IMR-90 (cell line): ENCODE results near the gene NTN4. TPM values are rescaled to one million over a fixed set of nuclear protein-coding genes. Genes with fewer than 3 reads are reported as not detected.

Experiments used
- ATAC-seq: fragments of 200-7000 bp; cut with Tn5 transposase; 2 replicates; pipeline ENCODE4 v1.9.1; 2020; ENCODE audit warnings: low read depth, mild to moderate bottlenecking, moderate library complexity
- BruUV-seq: library from RNA; stranded (reverse); fragments of 400-500 nt; replicated peaks from 2 replicates; lab custom pipeline; 2021; lab: Mats Ljungman, UMichigan
- CTCF ChIA-PET: fragments of 300-600 bp; formaldehyde crosslinking; extraction: SDS; loops from one replicate; lab custom pipeline; 2021; ENCODE audit warnings: antibody characterized with exemption; lab: Yijun Ruan, JAX
- POLR2A ChIA-PET: fragments of 300-600 bp; sonication (Branson Sonifier 250); formaldehyde crosslinking; loops from one replicate; lab custom pipeline; 2022; ENCODE audit warnings: antibody characterized with exemption; ENCODE audit not compliant: unreplicated experiment; lab: Charles Lee
- DNase-seq: peaks from one replicate; pipeline ENCODE4 v3.0.0; 2013
- H2AFZ ChIP-seq: replicated peaks from 2 replicates; pipeline ENCODE3; 2013; ENCODE audit warnings: low read length, mild to moderate bottlenecking; ENCODE audit not compliant: poor library complexity
- H2AK5ac ChIP-seq: 2 replicates; pipeline ENCODE4 v1.6.1; 2013; ENCODE audit warnings: low read depth, low read length, inconsistent platforms
- H2AK9ac ChIP-seq: replicated peaks from 2 replicates; pipeline ENCODE3; 2013; ENCODE audit warnings: mild to moderate bottlenecking, low read depth, low read length, moderate library complexity; ENCODE audit not compliant: poor library complexity
- H2BK120ac ChIP-seq: 2 replicates; pipeline ENCODE4 v1.6.1; 2013; ENCODE audit warnings: low read depth, low read length, inconsistent platforms
- H2BK15ac ChIP-seq: 3 replicates; pipeline ENCODE4 v1.6.1; 2013; ENCODE audit warnings: low read depth, low read length, inconsistent platforms
- H2BK20ac ChIP-seq: 2 replicates; pipeline ENCODE4 v1.6.1; 2013; ENCODE audit warnings: low read depth, mild to moderate bottlenecking, inconsistent platforms, low read length, moderate library complexity
- H2BK5ac ChIP-seq: 2 replicates; pipeline ENCODE4 v1.6.1; 2013; ENCODE audit warnings: mild to moderate bottlenecking, low read depth, low read length, inconsistent platforms; ENCODE audit not compliant: poor library complexity, severe bottlenecking
- H3K14ac ChIP-seq: replicated peaks from 2 replicates; pipeline ENCODE4 v1.6.1; 2013; ENCODE audit warnings: low read depth, low read length, inconsistent platforms
- H3K18ac ChIP-seq: 2 replicates; pipeline ENCODE4 v1.6.1; 2013; ENCODE audit warnings: low read depth, low read length, control low read depth
- H3K23ac ChIP-seq: 2 replicates; pipeline ENCODE4 v1.6.1; 2013; ENCODE audit warnings: low read depth, low read length, inconsistent platforms
- H3K27ac ChIP-seq: 2 replicates; pipeline ENCODE4 v1.5.1; 2013; ENCODE audit warnings: mild to moderate bottlenecking, control low read depth, low read length; ENCODE audit not compliant: insufficient read depth
- H3K27me3 ChIP-seq: 2 replicates; pipeline ENCODE4 v1.6.1; 2013; ENCODE audit warnings: low read length; ENCODE audit not compliant: control insufficient read depth, insufficient read depth
- H3K36me3 ChIP-seq: 2 replicates; pipeline ENCODE4 v1.6.1; 2013; ENCODE audit warnings: low read length, mixed read lengths; ENCODE audit not compliant: control insufficient read depth, insufficient read depth
- H3K4ac ChIP-seq: 2 replicates; pipeline ENCODE4 v1.6.1; 2013; ENCODE audit warnings: low read depth, low read length, inconsistent platforms
- H3K4me1 ChIP-seq: 2 replicates; pipeline ENCODE4 v1.6.1; 2013; ENCODE audit warnings: low read length, mixed read lengths; ENCODE audit not compliant: control insufficient read depth, insufficient read depth
- H3K4me2 ChIP-seq: 2 replicates; pipeline ENCODE4 v1.6.1; 2013; ENCODE audit warnings: low read depth, mild to moderate bottlenecking, control low read depth, low read length, moderate library complexity
- H3K4me3 ChIP-seq: 2 replicates; pipeline ENCODE4 v1.5.1; 2013; ENCODE audit warnings: low read depth, mild to moderate bottlenecking, control low read depth, low read length, moderate library complexity; ENCODE audit not compliant: insufficient read depth
- H3K56ac ChIP-seq: 2 replicates; pipeline ENCODE4 v1.6.1; 2013; ENCODE audit warnings: low read length, inconsistent platforms; ENCODE audit not compliant: insufficient read depth; ENCODE audit errors: extremely low read depth
- H3K79me1 ChIP-seq, 2 experiments: 2 replicates each; pipeline ENCODE4 v1.6.1; 2013; ENCODE audit warnings: low read length in 2 of 2, inconsistent platforms in 1 of 2, low read depth in 1 of 2
- H3K9ac ChIP-seq: 2 replicates; pipeline ENCODE4 v1.6.1; 2013; ENCODE audit warnings: low read depth, low read length, control low read depth
- H3K9me1 ChIP-seq: 2 replicates; pipeline ENCODE4 v1.6.1; 2013; ENCODE audit warnings: low read length, inconsistent platforms; ENCODE audit not compliant: insufficient read depth
- H3K9me3 ChIP-seq: 2 replicates; pipeline ENCODE4 v1.6.1; 2013; ENCODE audit warnings: low read length; ENCODE audit not compliant: control insufficient read depth, insufficient read depth
- H4K20me1 ChIP-seq: 2 replicates; pipeline ENCODE4 v1.6.1; 2013; ENCODE audit warnings: low read length, inconsistent platforms; ENCODE audit not compliant: insufficient read depth
- H4K5ac ChIP-seq: 2 replicates; pipeline ENCODE4 v1.6.1; 2013; ENCODE audit warnings: mild to moderate bottlenecking, low read depth, low read length, control low read depth
- H4K8ac ChIP-seq, 2 experiments: 2 replicates each; pipeline ENCODE4 v1.6.1; 2013; ENCODE audit warnings: low read depth in 2 of 2, low read length in 2 of 2, control low read depth in 1 of 2, inconsistent platforms in 1 of 2
- H4K91ac ChIP-seq: 2 replicates; pipeline ENCODE4 v1.6.1; 2013; ENCODE audit warnings: low read depth, low read length, inconsistent platforms; ENCODE audit not compliant: insufficient read depth
- CEBPB ChIP-seq: IDR thresholded peaks from 2 replicates; pipeline ENCODE4 v1.6.1; 2012; ENCODE audit warnings: low read depth, low read length, improper control_type of control experiment
- FOS ChIP-seq: fragments of 150-350 bp; IDR thresholded peaks from 2 replicates; pipeline ENCODE4 v1.6.1; 2016; ENCODE audit warnings: low read depth, low read length
- MAFK ChIP-seq: IDR thresholded peaks from 2 replicates; pipeline ENCODE4 v1.6.1; 2012; ENCODE audit warnings: low read depth, low read length, improper control_type of control experiment
- MXI1 ChIP-seq: IDR thresholded peaks from 2 replicates; pipeline ENCODE4 v1.6.1; 2012; ENCODE audit warnings: low read depth, mild to moderate bottlenecking, low read length, moderate library complexity, borderline replicate concordance
- NFE2L2 ChIP-seq: fragments of 150-350 bp; IDR thresholded peaks from 2 replicates; pipeline ENCODE4 v1.6.1; 2016; ENCODE audit warnings: low read depth, mild to moderate bottlenecking, low read length
- RCOR1 ChIP-seq: IDR thresholded peaks from 2 replicates; pipeline ENCODE4 v1.6.1; 2012; ENCODE audit warnings: mild to moderate bottlenecking, low read length, improper control_type of control experiment; ENCODE audit not compliant: insufficient replicate concordance
- WGBS, 2 experiments: methylation state at CpG; one replicate each; pipeline versions ENCODE4 v1.1.5 to v1.1.7; 2013; ENCODE audit warnings: missing lambda C conversion rate in 2 of 2; ENCODE audit not compliant: insufficient read length in 1 of 2; ENCODE audit errors: extremely low coverage in 2 of 2; 5-methylcytosine and 5-hydroxymethylcytosine counted together
- dilution Hi-C: fragments of 300-500 bp; cut with HindIII; formaldehyde crosslinking; loops from one replicate; pipeline ENCODE4 v1.14.3; 2018; ENCODE audit warnings: low sequenced_read_pairs; ENCODE audit not compliant: unreplicated experiment
- in situ Hi-C: fragments of 300-500 bp; cut with MboI; formaldehyde crosslinking; loops from 3 replicates; pipeline ENCODE4 v1.14.3; 2019; ENCODE audit warnings: low sequenced_read_pairs, inconsistent platforms, mixed read lengths
- intact Hi-C: fragments of 100-400 bp; cut with micrococcal nuclease; formaldehyde crosslinking; loops from 2 replicates; pipeline ENCODE4 v1.10.0; 2022
- polyA plus RNA-seq, 3 experiments: library from polyadenylated mRNA; depleted of rRNA; stranded (reverse); fragments of >200 nt; gene quantifications; 2 replicates each; pipeline ENCODE4 v1.2.3, GENCODE V29; 2012; ENCODE audit warnings: low replicate concordance in 1 of 3
- total RNA-seq: library from RNA; depleted of rRNA; stranded (reverse); fragments of >200 nt; gene quantifications from 2 replicates; pipeline ENCODE4 v1.2.3, GENCODE V29; 2012

The NTN4 gene
- total and polyA plus RNA-seq, 2 of the 4 experiments (the other 2 are of a cell fraction), result 54.6 to 56.6 TPM

DNA sequence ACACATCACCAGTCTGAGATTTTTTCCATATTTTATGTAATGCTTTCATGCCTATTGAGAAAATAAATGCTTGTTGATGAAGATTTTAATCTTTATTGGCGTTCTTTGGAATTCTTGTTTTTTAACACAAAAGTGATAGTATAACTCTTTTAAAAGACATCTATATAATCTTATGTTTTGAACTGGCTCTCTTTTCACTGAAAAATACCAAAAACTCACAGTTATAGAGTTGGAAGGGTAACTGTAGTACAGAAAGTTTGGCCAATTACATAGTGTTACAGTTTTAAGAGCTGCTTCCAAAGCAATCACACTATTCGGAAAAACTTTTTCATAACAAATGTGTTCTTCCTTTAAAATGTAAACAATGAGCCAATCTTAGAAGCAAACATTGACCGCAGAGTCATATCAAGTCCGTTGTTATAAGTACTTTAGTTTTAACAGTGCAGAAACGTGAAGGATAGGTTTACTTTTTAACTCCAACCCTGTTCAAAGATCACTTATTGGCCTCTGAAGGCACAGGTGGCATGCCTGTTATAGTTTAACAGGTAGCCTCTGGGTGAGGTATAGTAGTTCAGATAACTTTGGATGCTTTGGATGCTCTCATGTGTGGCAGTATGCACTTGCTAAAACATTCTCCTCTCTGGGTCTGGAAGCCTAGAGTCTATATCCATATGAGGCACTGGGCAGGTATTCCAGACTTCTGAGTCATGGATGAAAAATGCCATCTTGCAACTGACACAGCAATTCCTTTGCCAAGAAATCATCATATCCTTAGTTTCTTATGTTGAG, 12.1 kb upstream of the NTN4 start:
- no TSS peak for BruUV-seq
- no peak overlapping the region for H2AK9ac ChIP-seq
- CTCF ChIA-PET, result no interaction called here

More for the DNA sequence above, 12.1 kb upstream of the NTN4 start:
- dilution Hi-C loops, result no loop called here
- WGBS, 2 experiments, result no CpG with 5 or more reads among the region's 5 CpGs
- Histone ChIP-seq H3K14ac (peak overlapping the region; percentile 81), H2BK15ac (peak overlapping the region; percentile 54; the same call in 1 of the 3 replicates), H3K4ac (peak overlapping the region; percentile 71; the same call in 1 of the 2 replicates), H4K5ac (no peak overlapping the region), H4K20me1 (no peaks in the 10 kb centered on the region), H2BK5ac (peak overlapping the region; percentile 89), H4K8ac (peak overlapping the region in 1 of 2 experiments; percentile 87; a peak in 3 of 4 replicates), H3K9me3 (no peaks in the 10 kb centered on the region), H3K79me1 (0 out of 4 replicates have a peak, but pooled peaks cover 0 to 3% of the 10 kb centered on the region in 2 experiments), H3K4me3 (no peak overlapping the region; the same call in 1 of the 2 replicates), H2BK20ac (peak overlapping the region; percentile 93), H3K56ac (peak overlapping the region; percentile 63; the same call in 1 of the 2 replicates), H3K23ac (peak overlapping the region; percentile 78; the same call in 1 of the 2 replicates), H2AK5ac (peak overlapping the region; percentile 60; the same call in 1 of the 2 replicates), H3K9me1 (peaks cover 8% of the 10 kb centered on the region), H3K18ac (peak overlapping the region; percentile 90; the same call in 1 of the 2 replicates), H2AFZ (peak overlapping the region; percentile 5), H3K4me1 (peaks cover 8% of the 10 kb centered on the region), H3K27ac (peak overlapping the region; percentile 50), H3K27me3 (no peaks in the 10 kb centered on the region), H3K4me2 (peak overlapping the region; percentile 93; the same call in 1 of the 2 replicates), H2BK120ac (peak overlapping the region; percentile 92), H4K91ac (peak overlapping the region; percentile 69), H3K9ac (no peak overlapping the region), H3K36me3 (no peaks in the 10 kb centered on the region)
- intact Hi-C loops, result no loop called here
- peak; percentile 93 for DNase-seq
- TF ChIP-seq MXI1 (no peak), RCOR1 (no peak), CEBPB (peak; percentile 38; the same call in 1 of the 2 replicates), MAFK (peak; percentile 86), FOS (peak; percentile 51), NFE2L2 (peak; percentile 80)
- in situ Hi-C loops, result no loop called here
- ATAC-seq, result peak; percentile 74
- POLR2A ChIA-PET, result no interaction called here
